GM12864 (cell line): ENCODE results near the gene GDF2.

Experiments used
- DNase-seq: peaks from one replicate; pipeline ENCODE4 v3.0.0-alpha.2; 2011; ENCODE audit warnings: low read depth
- H3K4me3 ChIP-seq: 2 replicates; pipeline ENCODE4 v1.5.1; 2011; ENCODE audit warnings: mild to moderate bottlenecking, low read depth, low read length, control low read depth
- TF ChIP-seq, protein P1 (sequence below): IDR thresholded peaks from 2 replicates; pipeline ENCODE4 v1.5.1; 2011; ENCODE audit warnings: low read depth, mild to moderate bottlenecking, moderate library complexity, low read length, control low read depth, inconsistent platforms; ENCODE audit errors: missing control alignments

The GDF2 gene

DNA sequence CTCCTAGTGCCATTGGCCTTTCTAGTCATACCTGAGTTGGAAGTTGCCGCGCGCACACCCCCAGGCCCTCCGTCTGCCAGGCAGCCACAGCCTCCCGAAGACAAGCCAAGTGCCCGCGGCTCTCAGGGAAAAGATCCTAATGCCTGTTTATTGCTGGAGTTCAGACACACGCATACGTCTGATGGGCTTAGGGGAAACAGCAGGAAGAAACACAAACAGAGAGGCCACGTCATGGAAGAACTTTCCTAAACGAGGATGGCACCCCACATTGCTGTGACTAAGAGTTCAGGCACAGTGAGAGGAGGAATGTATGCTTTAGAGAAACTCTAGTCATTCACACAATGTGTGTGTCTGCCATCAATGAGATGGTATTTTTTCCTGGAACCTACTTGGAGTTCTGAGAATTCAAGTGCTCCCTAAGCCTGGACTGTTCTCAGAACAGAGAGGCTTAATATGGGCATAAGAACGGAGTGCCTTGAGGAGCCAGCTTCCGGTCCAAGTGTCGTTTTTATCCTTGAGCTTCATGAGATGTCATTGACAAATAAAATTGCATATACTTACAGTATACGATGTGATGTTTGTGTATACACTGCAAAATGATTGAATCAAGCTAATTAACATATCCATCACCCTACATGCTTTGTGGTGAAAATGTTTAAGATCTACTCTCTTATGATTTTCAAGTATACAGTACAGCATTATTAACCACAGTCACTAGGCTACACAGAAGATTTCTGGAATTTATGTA is 14.3 kb downstream of the GDF2 start:
- TF ChIP-seq, protein P1, sequence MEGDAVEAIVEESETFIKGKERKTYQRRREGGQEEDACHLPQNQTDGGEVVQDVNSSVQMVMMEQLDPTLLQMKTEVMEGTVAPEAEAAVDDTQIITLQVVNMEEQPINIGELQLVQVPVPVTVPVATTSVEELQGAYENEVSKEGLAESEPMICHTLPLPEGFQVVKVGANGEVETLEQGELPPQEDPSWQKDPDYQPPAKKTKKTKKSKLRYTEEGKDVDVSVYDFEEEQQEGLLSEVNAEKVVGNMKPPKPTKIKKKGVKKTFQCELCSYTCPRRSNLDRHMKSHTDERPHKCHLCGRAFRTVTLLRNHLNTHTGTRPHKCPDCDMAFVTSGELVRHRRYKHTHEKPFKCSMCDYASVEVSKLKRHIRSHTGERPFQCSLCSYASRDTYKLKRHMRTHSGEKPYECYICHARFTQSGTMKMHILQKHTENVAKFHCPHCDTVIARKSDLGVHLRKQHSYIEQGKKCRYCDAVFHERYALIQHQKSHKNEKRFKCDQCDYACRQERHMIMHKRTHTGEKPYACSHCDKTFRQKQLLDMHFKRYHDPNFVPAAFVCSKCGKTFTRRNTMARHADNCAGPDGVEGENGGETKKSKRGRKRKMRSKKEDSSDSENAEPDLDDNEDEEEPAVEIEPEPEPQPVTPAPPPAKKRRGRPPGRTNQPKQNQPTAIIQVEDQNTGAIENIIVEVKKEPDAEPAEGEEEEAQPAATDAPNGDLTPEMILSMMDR: no peak
- DNase-seq: no peak
- no peak overlapping the region for H3K4me3 ChIP-seq

DNA sequence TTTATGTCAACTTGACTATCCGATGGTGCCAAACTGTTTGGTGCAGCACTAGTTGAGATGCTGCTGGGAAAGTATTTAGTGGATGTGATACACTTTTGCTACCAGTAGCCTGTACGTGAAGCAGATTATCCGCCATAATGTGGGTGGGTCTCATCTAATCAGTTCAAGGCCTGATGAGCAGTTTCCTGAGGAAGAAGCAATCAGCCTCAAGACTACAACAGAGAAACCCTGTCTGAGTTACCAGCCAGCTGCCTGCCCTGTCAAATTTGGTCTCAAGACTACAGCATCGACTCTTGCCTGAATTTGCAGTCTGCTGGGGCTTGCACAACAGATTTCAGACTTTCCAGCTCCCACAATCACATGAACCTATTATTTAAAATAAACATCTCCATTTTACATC is 15.1 kb downstream of the GDF2 start:
- DNase-seq: no peak
- TF ChIP-seq, protein P1: no peak
- H3K4me3 ChIP-seq: no peak overlapping the region

DNA sequence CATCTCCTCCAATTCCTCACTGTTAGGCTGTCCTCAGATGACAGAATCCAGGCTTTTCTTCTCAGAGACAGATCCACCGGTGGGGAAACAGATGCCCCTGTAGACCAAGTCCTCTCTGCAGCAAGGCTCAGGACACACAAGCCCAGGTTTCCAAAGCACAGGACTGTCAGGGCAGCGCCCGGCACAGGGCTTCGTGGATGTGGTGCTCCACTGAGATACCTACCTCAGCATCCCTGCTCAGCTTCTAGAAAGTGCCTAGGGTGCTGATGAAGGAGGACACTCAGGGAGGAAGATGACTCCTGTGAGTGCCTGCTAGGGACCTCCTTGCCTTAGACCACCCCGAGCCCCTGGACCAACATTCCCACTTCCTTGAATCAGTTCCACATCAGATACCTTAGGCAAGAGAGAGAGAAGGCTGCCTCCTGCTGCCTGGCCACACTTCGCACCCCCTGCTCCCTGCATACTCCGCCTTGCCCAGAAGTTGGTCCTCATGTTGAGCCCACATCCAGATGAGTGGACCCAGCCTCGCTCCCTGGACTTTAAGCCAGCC is 17.0 kb downstream of the GDF2 start:
- TF ChIP-seq, protein P1: no peak
- no peak for DNase-seq
- no peak overlapping the region for H3K4me3 ChIP-seq

DNA sequence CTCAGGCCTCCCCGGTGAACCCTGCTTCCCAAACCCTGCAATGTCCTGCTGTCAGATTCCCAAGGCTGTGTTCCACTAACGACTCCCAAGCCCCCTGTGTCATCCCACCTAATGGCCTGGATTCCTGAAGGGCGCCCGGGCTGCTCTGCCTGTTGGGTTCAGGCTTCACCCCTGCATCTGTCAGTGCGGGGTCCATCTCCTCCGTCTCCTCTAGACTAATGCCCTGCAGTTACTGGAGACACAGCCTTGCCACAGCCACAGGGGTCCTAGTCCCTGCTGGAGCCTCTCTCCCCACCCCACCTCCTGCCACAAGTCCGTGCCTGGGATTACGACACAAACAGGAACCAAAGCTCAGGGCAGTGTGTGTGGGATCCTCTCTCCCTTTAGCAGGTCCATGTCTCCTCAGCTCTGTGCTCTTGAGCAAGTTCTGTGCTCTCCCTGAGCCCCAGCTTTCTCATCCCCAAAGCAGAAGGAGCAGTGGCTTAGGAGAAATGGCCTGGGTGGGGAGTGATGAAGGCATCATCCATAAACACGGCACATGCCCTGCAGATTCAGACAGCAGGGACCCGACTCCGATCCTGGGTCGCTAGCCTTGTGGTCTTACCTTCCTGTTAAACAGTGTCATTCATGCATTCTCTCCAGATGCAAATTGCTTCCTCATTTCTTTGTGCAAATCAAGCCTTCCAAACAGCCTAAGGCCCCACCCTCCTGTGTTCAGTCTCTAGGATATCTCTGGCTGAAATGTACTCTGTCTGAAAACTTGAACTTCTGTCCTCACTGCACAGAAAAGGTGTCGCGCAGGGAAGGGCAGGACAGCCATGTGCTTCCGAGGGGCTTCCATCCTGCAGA is 17.7 kb downstream of the GDF2 start:
- H3K4me3 ChIP-seq: no peak overlapping the region
- no peak for DNase-seq
- TF ChIP-seq, protein P1: no peak

DNA sequence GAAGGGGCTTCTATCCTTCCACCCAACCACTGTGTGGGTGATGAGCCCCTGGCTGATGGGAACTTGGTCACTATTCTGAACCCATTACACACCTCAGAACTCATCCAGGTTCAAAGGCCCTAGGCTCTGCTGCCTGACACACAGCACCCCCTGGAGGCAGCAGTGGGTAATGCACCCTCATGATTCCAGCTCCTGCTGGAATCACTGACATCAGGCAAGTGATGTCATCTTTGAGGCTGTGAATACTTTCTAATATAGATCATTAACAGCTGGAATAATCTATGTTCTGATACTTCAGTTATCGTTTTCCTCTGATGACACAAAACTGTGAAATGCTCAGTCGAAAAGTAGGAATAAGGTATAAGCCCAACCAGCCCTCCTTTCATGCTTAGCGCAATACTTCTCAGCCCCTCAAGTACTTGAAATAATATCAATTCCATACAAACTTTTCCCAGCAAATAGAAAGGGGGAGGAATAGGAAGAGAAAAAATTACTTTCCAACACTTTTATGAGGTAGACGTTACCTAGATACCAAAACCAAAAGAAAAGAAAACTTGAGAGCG is 18.4 kb downstream of the GDF2 start:
- TF ChIP-seq, protein P1: peak; percentile 97
- H3K4me3 ChIP-seq: no peak overlapping the region
- DNase-seq: no peak

DNA sequence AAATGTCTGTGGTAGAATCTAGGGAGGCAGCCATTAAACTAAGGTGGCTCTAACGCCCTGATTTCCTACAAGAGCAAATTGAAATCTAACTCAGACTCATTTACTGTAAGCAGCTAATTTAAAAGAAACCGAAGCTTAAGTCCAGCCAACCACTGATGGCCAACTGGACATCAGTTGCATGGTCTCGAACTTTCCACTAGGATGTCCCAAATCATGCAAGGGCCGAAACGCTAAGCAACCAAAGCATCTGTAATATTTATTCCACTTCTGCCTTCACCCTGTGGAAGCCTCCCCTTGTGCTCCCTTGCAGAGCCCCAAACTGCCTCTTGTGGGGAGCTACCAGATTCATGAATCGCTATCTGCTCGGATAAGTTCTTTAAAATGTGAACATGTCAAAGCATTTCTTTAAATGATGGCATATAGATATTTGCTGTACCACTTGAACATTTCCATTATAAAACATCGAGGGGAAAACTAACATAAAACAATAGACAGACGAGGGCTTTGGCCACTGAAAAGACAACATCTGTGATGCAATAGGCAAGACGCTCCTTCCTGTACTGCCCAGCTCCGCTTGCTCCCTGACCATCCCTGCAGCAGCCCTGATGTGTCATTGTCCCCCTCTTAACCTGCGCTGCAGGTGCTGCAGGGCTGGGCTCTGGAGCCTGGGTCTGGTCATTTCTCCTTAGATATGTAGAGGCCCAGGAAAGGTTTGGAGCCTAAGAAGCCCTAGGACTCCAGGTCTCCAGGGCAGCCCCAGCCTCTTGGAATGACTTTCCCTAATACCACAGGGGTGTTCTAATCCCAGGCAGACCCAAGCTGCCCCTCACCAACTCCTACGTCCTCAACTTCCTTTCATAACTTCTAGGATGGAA is 23.0 kb downstream of the GDF2 start:
- no peak overlapping the region for H3K4me3 ChIP-seq
- DNase-seq: no peak
- TF ChIP-seq, protein P1: no peak
